Central memory CD8-positive, alpha-beta T cell (primary cell): ENCODE data around the gene PCDH9.

Source experiments
- ATAC-seq: fragments of 150-1000 bp; cut with Tn5 transposase; replicated peaks from 2 replicates; pipeline ENCODE4 v1.10.0; 2022; ENCODE audit warnings: mild to moderate bottlenecking, moderate FRiP score, moderate number of reproducible peaks; ENCODE audit not compliant: poor library complexity, severe bottlenecking; ENCODE audit errors: extremely low read depth
- DNase-seq, 2 donors: peaks; one replicate each; pipeline ENCODE4 v3.0.0; 2021; ENCODE audit warnings: low spot score in 2 of 2
- H3K27ac Mint-ChIP-seq: one replicate; pipeline ENCODE4 v1.8.0; 2022; ENCODE audit warnings: low read depth, mild to moderate bottlenecking, moderate library complexity, mixed read lengths
- H3K27me3 Mint-ChIP-seq: one replicate; pipeline ENCODE4 v1.8.0; 2022; ENCODE audit warnings: mixed read lengths
- H3K36me3 Mint-ChIP-seq: one replicate; pipeline ENCODE4 v1.8.0; 2022; ENCODE audit warnings: mild to moderate bottlenecking, moderate library complexity, mixed read lengths; ENCODE audit not compliant: insufficient read depth
- H3K4me1 Mint-ChIP-seq: one replicate; pipeline ENCODE4 v1.8.0; 2022; ENCODE audit warnings: mixed read lengths
- H3K4me3 Mint-ChIP-seq: one replicate; pipeline ENCODE4 v1.8.0; 2022; ENCODE audit warnings: mild to moderate bottlenecking, moderate library complexity, mixed read lengths
- H3K9me3 Mint-ChIP-seq: one replicate; pipeline ENCODE4 v1.8.0; 2022; ENCODE audit warnings: mixed read lengths

The PCDH9 gene, protein sequence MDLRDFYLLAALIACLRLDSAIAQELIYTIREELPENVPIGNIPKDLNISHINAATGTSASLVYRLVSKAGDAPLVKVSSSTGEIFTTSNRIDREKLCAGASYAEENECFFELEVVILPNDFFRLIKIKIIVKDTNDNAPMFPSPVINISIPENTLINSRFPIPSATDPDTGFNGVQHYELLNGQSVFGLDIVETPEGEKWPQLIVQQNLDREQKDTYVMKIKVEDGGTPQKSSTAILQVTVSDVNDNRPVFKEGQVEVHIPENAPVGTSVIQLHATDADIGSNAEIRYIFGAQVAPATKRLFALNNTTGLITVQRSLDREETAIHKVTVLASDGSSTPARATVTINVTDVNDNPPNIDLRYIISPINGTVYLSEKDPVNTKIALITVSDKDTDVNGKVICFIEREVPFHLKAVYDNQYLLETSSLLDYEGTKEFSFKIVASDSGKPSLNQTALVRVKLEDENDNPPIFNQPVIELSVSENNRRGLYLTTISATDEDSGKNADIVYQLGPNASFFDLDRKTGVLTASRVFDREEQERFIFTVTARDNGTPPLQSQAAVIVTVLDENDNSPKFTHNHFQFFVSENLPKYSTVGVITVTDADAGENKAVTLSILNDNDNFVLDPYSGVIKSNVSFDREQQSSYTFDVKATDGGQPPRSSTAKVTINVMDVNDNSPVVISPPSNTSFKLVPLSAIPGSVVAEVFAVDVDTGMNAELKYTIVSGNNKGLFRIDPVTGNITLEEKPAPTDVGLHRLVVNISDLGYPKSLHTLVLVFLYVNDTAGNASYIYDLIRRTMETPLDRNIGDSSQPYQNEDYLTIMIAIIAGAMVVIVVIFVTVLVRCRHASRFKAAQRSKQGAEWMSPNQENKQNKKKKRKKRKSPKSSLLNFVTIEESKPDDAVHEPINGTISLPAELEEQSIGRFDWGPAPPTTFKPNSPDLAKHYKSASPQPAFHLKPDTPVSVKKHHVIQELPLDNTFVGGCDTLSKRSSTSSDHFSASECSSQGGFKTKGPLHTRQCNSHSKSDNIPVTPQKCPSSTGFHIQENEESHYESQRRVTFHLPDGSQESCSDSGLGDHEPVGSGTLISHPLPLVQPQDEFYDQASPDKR (N-terminal part only)

GRCh38 chr13:67229481-67230403, at the start of gene PCDH9:
TSS of gene PCDH9 (minus strand) at chr13:67230336. CDS start at chr13:67228440, 1,896 bp downstream.
- peak; percentile 35 for ATAC-seq
- H3K4me3 Mint-ChIP-seq: no peak within 1 kb of the TSS
- no peaks in the 10 kb centered on the region for H3K9me3 Mint-ChIP-seq
- no peaks in the 10 kb centered on the region for H3K27me3 Mint-ChIP-seq
- H3K4me1 Mint-ChIP-seq: peaks cover 6% of the 10 kb centered on the region
- no peak for DNase-seq
- no peak within 1 kb of the TSS for H3K27ac Mint-ChIP-seq
- no peaks in the 10 kb centered on the region for H3K36me3 Mint-ChIP-seq

GRCh38 chr13:67278235-67278634, 48.1 kb upstream of the PCDH9 start:
- no peak overlapping the region for H3K4me3 Mint-ChIP-seq
- no peak overlapping the region for H3K27ac Mint-ChIP-seq
- peaks cover 2% of the 10 kb centered on the region for H3K36me3 Mint-ChIP-seq
- DNase-seq: no peak
- H3K27me3 Mint-ChIP-seq: no peaks in the 10 kb centered on the region
- ATAC-seq: no peak
- no peaks in the 10 kb centered on the region for H3K4me1 Mint-ChIP-seq
- peaks cover 18% of the 10 kb centered on the region for H3K9me3 Mint-ChIP-seq

DNA sequence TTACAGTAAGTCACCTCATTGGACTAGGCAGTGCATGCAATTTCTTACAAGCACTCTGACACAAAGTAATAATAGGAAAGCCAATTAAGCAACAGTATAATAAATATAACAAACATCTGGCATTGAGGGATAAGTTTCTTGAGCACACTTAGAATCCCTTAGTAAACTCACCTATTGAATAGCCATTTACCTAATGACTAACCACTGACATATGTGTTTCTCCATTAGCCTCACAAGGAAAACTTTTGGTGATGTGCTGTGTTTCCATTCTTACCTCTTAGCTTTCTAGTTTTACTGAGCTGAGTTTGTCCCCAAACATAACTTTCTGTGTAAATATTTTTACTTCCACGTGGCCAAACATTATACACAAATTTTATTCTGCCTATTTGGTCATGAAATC, 47.4 kb upstream of the PCDH9 start:
- no peaks in the 10 kb centered on the region for H3K27me3 Mint-ChIP-seq
- no peak overlapping the region for H3K27ac Mint-ChIP-seq
- H3K36me3 Mint-ChIP-seq: peaks cover 2% of the 10 kb centered on the region
- peaks cover 18% of the 10 kb centered on the region for H3K9me3 Mint-ChIP-seq
- no peak overlapping the region for H3K4me3 Mint-ChIP-seq
- no peak for DNase-seq
- H3K4me1 Mint-ChIP-seq: no peaks in the 10 kb centered on the region
- ATAC-seq: no peak

GRCh38 chr13:67275351-67275960, 45.3 kb upstream of the PCDH9 start:
- Mint-ChIP-seq H3K27me3 (no peaks in the 10 kb centered on the region), H3K4me1 (no peaks in the 10 kb centered on the region), H3K27ac (no peak overlapping the region), H3K9me3 (peaks cover 28% of the 10 kb centered on the region), H3K4me3 (no peak overlapping the region), H3K36me3 (no peaks in the 10 kb centered on the region)
- DNase-seq: no peak
- no peak for ATAC-seq

DNA sequence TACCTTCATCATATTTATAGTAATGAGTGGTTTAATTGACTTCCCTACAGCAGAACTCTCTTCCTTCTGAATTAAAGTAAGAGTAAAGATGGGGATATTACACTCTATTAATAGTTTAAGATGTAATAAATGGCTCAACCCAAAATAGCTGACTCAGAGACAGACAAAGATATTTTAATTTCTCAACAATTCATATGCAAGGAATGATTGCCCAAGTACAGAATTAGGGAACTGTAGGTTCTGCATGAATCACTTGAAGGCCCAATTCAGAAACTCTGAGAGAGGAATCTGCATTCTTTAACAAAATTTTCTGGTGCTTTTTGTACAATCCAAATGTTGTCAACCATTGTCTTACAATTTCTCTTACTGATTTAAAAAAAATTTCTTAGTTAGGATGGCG, 42.9 kb upstream of the PCDH9 start:
- no peak for ATAC-seq
- peaks cover 26% of the 10 kb centered on the region for H3K9me3 Mint-ChIP-seq
- no peak overlapping the region for H3K27ac Mint-ChIP-seq
- no peak for DNase-seq
- no peaks in the 10 kb centered on the region for H3K27me3 Mint-ChIP-seq
- H3K4me1 Mint-ChIP-seq: no peaks in the 10 kb centered on the region
- H3K4me3 Mint-ChIP-seq: no peak overlapping the region
- H3K36me3 Mint-ChIP-seq: no peaks in the 10 kb centered on the region

DNA sequence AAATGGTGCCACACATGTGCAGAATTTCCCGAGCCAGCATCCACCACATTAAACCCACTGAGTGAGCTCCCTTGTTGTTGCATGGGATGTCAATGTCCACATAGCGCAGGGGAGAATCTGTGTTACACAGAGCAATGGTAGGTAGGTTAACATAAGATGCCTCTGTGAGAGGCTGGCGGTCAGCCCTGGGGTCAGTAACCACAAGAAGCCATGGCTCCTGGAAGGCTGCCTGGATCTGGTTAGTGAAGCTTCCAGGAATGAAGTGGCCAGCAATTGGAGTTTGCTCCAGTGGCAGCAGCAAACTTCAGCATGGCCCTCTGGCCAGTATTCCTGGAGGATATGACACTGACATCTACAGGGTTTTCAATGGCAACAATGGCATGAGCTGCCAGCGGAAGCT, 37.0 kb upstream of the PCDH9 start:
- Mint-ChIP-seq H3K27ac (no peak overlapping the region), H3K36me3 (no peaks in the 10 kb centered on the region), H3K4me1 (no peaks in the 10 kb centered on the region), H3K4me3 (no peak overlapping the region), H3K27me3 (no peaks in the 10 kb centered on the region), H3K9me3 (peaks cover 24% of the 10 kb centered on the region)
- no peak for DNase-seq
- ATAC-seq: no peak

GRCh38 chr13:67259208-67259607, 29.1 kb upstream of the PCDH9 start:
- H3K36me3 Mint-ChIP-seq: no peaks in the 10 kb centered on the region
- no peaks in the 10 kb centered on the region for H3K27me3 Mint-ChIP-seq
- no peak overlapping the region for H3K27ac Mint-ChIP-seq
- no peak overlapping the region for H3K4me3 Mint-ChIP-seq
- ATAC-seq: no peak
- H3K4me1 Mint-ChIP-seq: no peaks in the 10 kb centered on the region
- peaks cover 21% of the 10 kb centered on the region for H3K9me3 Mint-ChIP-seq
- no peak for DNase-seq

DNA sequence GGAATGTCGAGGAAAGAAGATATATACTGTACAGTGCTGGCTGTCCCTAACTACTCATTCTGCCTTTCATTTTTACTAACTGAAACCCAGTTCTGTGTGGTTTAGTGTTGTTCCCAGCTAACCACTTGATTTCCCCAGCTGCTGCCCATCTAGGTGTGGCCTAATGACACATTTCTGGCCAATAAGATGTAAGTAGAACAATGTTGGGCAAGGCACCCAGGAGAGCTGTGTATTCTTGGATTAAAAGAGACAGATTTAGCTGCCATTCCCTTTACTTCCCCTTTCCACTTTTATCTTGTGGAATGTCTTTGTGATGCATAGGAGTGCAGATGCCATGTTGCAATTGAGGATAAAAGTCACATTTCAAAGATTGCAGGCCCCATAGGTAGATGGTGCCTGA, 28.3 kb upstream of the PCDH9 start:
- no peak for ATAC-seq
- DNase-seq: no peak
- H3K27ac Mint-ChIP-seq: no peak overlapping the region
- no peaks in the 10 kb centered on the region for H3K36me3 Mint-ChIP-seq
- no peaks in the 10 kb centered on the region for H3K4me1 Mint-ChIP-seq
- H3K9me3 Mint-ChIP-seq: peaks cover 17% of the 10 kb centered on the region
- no peak overlapping the region for H3K4me3 Mint-ChIP-seq
- H3K27me3 Mint-ChIP-seq: no peaks in the 10 kb centered on the region

DNA sequence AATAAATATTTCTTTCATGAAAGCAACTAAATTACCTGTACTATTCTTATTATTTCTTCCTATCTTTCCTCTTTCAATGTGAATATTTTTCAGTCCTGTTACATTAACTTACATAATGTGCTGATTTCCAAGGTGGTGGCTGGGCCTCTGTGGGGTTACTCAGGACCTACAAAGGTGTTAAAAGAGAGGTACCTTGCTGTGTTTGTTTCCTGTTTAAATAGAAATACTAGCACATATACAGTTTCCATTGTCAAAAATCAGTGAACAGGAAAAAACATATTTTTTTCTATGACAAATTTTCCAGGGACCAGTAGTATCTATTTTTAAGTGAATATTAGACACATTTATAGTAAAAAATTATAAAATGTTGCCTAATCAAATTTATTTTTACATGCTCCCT, 8.7 kb upstream of the PCDH9 start:
- H3K9me3 Mint-ChIP-seq: no peaks in the 10 kb centered on the region
- DNase-seq: no peak
- H3K27me3 Mint-ChIP-seq: no peaks in the 10 kb centered on the region
- H3K36me3 Mint-ChIP-seq: no peaks in the 10 kb centered on the region
- no peaks in the 10 kb centered on the region for H3K4me1 Mint-ChIP-seq
- no peak for ATAC-seq
- H3K4me3 Mint-ChIP-seq: no peak overlapping the region
- no peak overlapping the region for H3K27ac Mint-ChIP-seq

GRCh38 chr13:67238277-67238859, 8.2 kb upstream of the PCDH9 start:
- Mint-ChIP-seq H3K36me3 (no peaks in the 10 kb centered on the region), H3K27me3 (no peaks in the 10 kb centered on the region), H3K4me3 (no peak overlapping the region), H3K9me3 (no peaks in the 10 kb centered on the region), H3K27ac (no peak overlapping the region), H3K4me1 (no peaks in the 10 kb centered on the region)
- ATAC-seq: no peak
- DNase-seq: no peak

DNA sequence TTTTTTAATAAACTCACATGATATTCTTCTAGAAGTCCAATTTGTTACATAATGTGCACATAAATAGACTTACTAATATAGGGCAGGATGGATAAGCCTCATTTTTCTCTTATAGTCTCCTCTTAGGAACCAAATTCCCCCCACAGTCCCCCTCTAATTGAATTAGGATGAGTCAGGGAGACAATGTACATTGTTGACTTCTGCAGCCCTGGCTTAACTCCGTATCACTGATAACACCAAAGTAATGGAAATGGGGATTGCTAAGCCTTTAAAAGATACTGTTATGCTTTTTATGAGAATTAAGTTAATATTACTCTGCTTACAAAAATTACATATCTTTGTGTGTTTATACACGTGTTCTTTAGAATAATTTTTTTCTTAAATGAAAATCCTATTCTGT, 5.1 kb upstream of the PCDH9 start:
- H3K36me3 Mint-ChIP-seq: no peaks in the 10 kb centered on the region
- no peaks in the 10 kb centered on the region for H3K27me3 Mint-ChIP-seq
- no peak for ATAC-seq
- DNase-seq: no peak
- no peak overlapping the region for H3K4me3 Mint-ChIP-seq
- peaks cover 6% of the 10 kb centered on the region for H3K4me1 Mint-ChIP-seq
- no peaks in the 10 kb centered on the region for H3K9me3 Mint-ChIP-seq
- H3K27ac Mint-ChIP-seq: no peak overlapping the region
